ENCODE results near the gene GCK.

GCK gene

GRCh38 chr7:44223362-44224079 lies 34.3 kb upstream of the GCK start:
- TF ChIP-seq FOXP2 (optimal IDR thresholded peaks at IDR 0.05; ENCODE audit: borderline replicate concordance, extremely low read depth, extremely low read length, insufficient read depth) (no peak), REST (IDR thresholded peaks at IDR 0.05; ENCODE audit: insufficient read depth in 1 of 2, low read depth in 2 of 2, low read length in 2 of 2) (no peak), POLR2AphosphoS5 (IDR thresholded peaks at IDR 0.05; ENCODE audit: low read depth, low read length) (no peak), TAF1 (IDR thresholded peaks at IDR 0.05; ENCODE audit: borderline replicate concordance, insufficient read depth, low read length) (no peak), SIN3A (IDR thresholded peaks at IDR 0.05; ENCODE audit: borderline replicate concordance, insufficient read depth, low read length) (no peak)

- TF ChIP-seq TAF1 (IDR thresholded peaks at IDR 0.05; ENCODE audit: borderline replicate concordance, insufficient read depth, low read length): no peak
- TF ChIP-seq POLR2AphosphoS5 (IDR thresholded peaks at IDR 0.05; ENCODE audit: low read depth, low read length): no peak
- TF ChIP-seq FOXP2 (optimal IDR thresholded peaks at IDR 0.05; ENCODE audit: borderline replicate concordance, extremely low read depth, extremely low read length, insufficient read depth): no peak
- TF ChIP-seq SIN3A (IDR thresholded peaks at IDR 0.05; ENCODE audit: borderline replicate concordance, insufficient read depth, low read length): no peak
- TF ChIP-seq REST (IDR thresholded peaks at IDR 0.05; ENCODE audit: insufficient read depth in 1 of 2, low read depth in 2 of 2, low read length in 2 of 2): no peak
Observed at GRCh38 chr7:44222776-44223261, 33.6 kb upstream of the GCK start.

GRCh38 chr7:44222074-44222473 lies 32.8 kb upstream of the GCK start:
- no peak for TF ChIP-seq SIN3A (IDR thresholded peaks at IDR 0.05; ENCODE audit: borderline replicate concordance, insufficient read depth, low read length)
- TF ChIP-seq REST (IDR thresholded peaks at IDR 0.05; ENCODE audit: insufficient read depth in 1 of 2, low read depth in 2 of 2, low read length in 2 of 2): no peak
- no peak for TF ChIP-seq POLR2AphosphoS5 (IDR thresholded peaks at IDR 0.05; ENCODE audit: low read depth, low read length)
- TF ChIP-seq FOXP2 (optimal IDR thresholded peaks at IDR 0.05; ENCODE audit: borderline replicate concordance, extremely low read depth, extremely low read length, insufficient read depth): no peak
- no peak for TF ChIP-seq TAF1 (IDR thresholded peaks at IDR 0.05; ENCODE audit: borderline replicate concordance, insufficient read depth, low read length)

GRCh38 chr7:44221231-44221791 lies 32.1 kb upstream of the GCK start:
- TF ChIP-seq POLR2AphosphoS5 (IDR thresholded peaks at IDR 0.05; ENCODE audit: low read depth, low read length) (no peak), SIN3A (IDR thresholded peaks at IDR 0.05; ENCODE audit: borderline replicate concordance, insufficient read depth, low read length) (no peak), REST (IDR thresholded peaks at IDR 0.05; ENCODE audit: insufficient read depth in 1 of 2, low read depth in 2 of 2, low read length in 2 of 2) (no peak), TAF1 (IDR thresholded peaks at IDR 0.05; ENCODE audit: borderline replicate concordance, insufficient read depth, low read length) (no peak), FOXP2 (optimal IDR thresholded peaks at IDR 0.05; ENCODE audit: borderline replicate concordance, extremely low read depth, extremely low read length, insufficient read depth) (no peak)
